Measurements from ENCODE around the gene ABCC6. TPM values are rescaled to one million over a fixed set of nuclear protein-coding genes. Genes with fewer than 3 reads are reported as not detected.

The ABCC6 gene
- total and polyA plus RNA-seq, 10 of the 15 experiments (the other 5 are each of a cell fraction or from before 2014, with no cell fraction given): 0.05 to 0.13 (median 0.06) TPM; not detected in 5

GRCh38 chr16:16110111-16110490, 113.2 kb downstream of the ABCC6 start:
- 97% methylated on average over 9 of the region's 9 CpGs for WGBS (ENCODE audit: insufficient coverage, insufficient replicate concordance, low lambda C conversion rate, missing lambda C conversion rate)
- RAD21 ChIA-PET (ENCODE audit: unreplicated experiment): interaction anchor here (0.6 kb wide), 1 partner anchor 22 kb away, joined by 3 read pairs; no protein-coding TSS in a partner anchor
- no TSS peak for BruUV-seq (replicated peaks)
- CTCF ChIA-PET: no interaction called here
- ATAC-seq: no peak
- TF ChIP-seq JUNB (IDR thresholded peaks at IDR 0.05) (no peak), SMC3 (IDR thresholded peaks at IDR 0.05; ENCODE audit: borderline replicate concordance, low read length) (no peak), KDM1A (IDR thresholded peaks at IDR 0.05; ENCODE audit: borderline replicate concordance) (no peak), GABPA (IDR thresholded peaks at IDR 0.05; ENCODE audit: low read depth) (no peak), ZBTB40 (IDR thresholded peaks at IDR 0.05; ENCODE audit: borderline replicate concordance) (no peak), CHD2 (IDR thresholded peaks at IDR 0.05; ENCODE audit: borderline replicate concordance, low read depth, low read length) (no peak), CBFB (IDR thresholded peaks at IDR 0.05; ENCODE audit: low read depth) (no peak)
- no peak overlapping the region for H3K4me3 ChIP-seq
- POLR2A ChIA-PET: no interaction called here
- SMC1A ChIA-PET (ENCODE audit: uncharacterized antibody, unreplicated experiment): no interaction called here
- H3K4me1 ChIP-seq (ENCODE audit: control insufficient read depth, insufficient read depth, low read length): no peaks in the 10 kb centered on the region
- H3K9me3 ChIP-seq (replicated peaks; ENCODE audit: control insufficient read depth, insufficient read depth, low read length): peaks cover 1% of the 10 kb centered on the region; the same call in 1 of the 3 replicates
- no peaks in the 10 kb centered on the region for H4K20me1 ChIP-seq (ENCODE audit: control insufficient read depth, insufficient read depth)
- no peak overlapping the region for H3K9ac ChIP-seq (ENCODE audit: control insufficient read depth, insufficient read depth, low read length)
- H3K79me2 ChIP-seq (ENCODE audit: control insufficient read depth, insufficient read depth, low read length): no peaks in the 10 kb centered on the region
- peaks cover 24 to 40% of the 10 kb centered on the region in 2 experiments for H3K36me3 ChIP-seq (ENCODE audit: control insufficient read depth in 2 of 2, insufficient read depth in 2 of 2, low read length in 1 of 2)
- no peak overlapping the region for H2AFZ ChIP-seq (ENCODE audit: control insufficient read depth, low read depth, low read length)
- FAIRE-seq: no peak
- DNase-seq (ENCODE audit: low read depth, low spot score): no peak
- H3K27me3 ChIP-seq (replicated peaks in 1 of 2; ENCODE audit: control insufficient read depth in 2 of 2, insufficient read depth in 2 of 2, low read length in 1 of 2): no peaks in the 10 kb centered on the region
- H3K4me2 ChIP-seq (ENCODE audit: control insufficient read depth, insufficient read depth): no peak overlapping the region
- intact Hi-C loops (cut with micrococcal nuclease; ENCODE audit: unreplicated experiment): no loop called here
- no peak overlapping the region for H3K27ac ChIP-seq (ENCODE audit: control insufficient read depth, insufficient read depth)
- in situ Hi-C loops (cut with MboI): no loop called here

All from GM12878 (cell line).